Retinal pigment epithelial cell (primary cell): ENCODE measurements around the gene GALNT10.

ENCODE experiments used
- DNase-seq: peaks from one replicate; pipeline ENCODE4 v3.0.0-alpha.2; 2010; ENCODE audit warnings: low read depth
- H3K4me3 ChIP-seq: 2 replicates; pipeline ENCODE4 v1.5.1; 2011; ENCODE audit warnings: mild to moderate bottlenecking, low read length, control low read depth, moderate library complexity
- TF ChIP-seq, protein P1 (sequence below): conservative IDR thresholded peaks from 2 replicates; pipeline ENCODE4 v1.5.1; 2011; ENCODE audit warnings: low read depth, low read length, control low read depth, inconsistent platforms

GALNT10 gene

DNA sequence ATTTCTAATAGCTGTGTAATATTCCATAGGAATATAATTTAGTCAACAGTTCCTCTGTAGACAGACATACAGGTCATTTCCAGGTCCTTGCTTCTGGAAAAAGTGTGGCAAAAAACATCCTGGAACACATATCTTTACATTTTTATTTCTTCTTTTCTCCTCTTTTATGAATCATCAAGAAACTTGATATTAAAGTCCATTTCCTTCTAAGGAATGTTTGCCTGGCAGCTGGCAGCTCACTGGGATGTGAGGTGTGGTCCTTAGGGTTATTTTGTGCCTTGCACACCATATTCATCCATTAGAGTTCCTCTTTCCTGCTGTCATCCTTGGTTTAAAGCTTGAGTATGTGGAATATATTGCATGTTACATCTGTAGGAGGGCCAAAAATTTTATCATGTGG, 122.0 kb downstream of the GALNT10 start:
- H3K4me3 ChIP-seq: no peak overlapping the region
- TF ChIP-seq, protein P1, sequence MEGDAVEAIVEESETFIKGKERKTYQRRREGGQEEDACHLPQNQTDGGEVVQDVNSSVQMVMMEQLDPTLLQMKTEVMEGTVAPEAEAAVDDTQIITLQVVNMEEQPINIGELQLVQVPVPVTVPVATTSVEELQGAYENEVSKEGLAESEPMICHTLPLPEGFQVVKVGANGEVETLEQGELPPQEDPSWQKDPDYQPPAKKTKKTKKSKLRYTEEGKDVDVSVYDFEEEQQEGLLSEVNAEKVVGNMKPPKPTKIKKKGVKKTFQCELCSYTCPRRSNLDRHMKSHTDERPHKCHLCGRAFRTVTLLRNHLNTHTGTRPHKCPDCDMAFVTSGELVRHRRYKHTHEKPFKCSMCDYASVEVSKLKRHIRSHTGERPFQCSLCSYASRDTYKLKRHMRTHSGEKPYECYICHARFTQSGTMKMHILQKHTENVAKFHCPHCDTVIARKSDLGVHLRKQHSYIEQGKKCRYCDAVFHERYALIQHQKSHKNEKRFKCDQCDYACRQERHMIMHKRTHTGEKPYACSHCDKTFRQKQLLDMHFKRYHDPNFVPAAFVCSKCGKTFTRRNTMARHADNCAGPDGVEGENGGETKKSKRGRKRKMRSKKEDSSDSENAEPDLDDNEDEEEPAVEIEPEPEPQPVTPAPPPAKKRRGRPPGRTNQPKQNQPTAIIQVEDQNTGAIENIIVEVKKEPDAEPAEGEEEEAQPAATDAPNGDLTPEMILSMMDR: no peak
- no peak for DNase-seq

DNA sequence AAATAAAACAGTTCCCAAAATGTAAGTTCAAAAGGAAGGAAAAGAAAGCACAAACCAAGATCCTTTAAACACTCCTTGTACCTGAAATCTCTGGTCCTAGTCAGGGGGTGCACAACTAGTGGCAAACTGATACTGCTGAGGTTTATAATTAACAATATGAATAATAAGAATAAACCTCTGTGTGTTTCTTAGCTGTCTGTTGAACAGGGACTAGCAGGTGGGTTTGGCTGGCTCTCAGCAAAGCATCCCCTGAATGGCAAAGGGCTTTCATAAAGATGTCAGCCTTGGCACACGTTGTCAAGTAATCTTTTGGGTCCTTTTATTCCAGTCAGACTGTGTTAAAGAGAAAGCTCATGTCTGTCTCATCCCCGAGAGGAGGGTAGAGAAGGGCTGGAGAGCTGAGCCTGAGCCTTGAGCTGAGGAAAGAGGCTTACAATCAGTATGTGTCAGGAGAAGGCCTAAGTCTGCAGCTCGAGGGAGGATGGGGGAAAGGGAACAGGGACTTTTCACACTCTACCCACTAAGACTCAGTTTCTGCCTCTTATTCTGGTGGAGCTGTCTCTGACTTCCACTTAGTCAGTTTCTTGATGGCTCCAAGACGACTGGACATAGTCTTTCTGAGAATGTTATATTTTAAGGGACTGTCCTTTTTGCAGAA, 123.0 kb downstream of the GALNT10 start:
- H3K4me3 ChIP-seq: no peak overlapping the region
- DNase-seq: no peak
- TF ChIP-seq, protein P1: no peak

DNA sequence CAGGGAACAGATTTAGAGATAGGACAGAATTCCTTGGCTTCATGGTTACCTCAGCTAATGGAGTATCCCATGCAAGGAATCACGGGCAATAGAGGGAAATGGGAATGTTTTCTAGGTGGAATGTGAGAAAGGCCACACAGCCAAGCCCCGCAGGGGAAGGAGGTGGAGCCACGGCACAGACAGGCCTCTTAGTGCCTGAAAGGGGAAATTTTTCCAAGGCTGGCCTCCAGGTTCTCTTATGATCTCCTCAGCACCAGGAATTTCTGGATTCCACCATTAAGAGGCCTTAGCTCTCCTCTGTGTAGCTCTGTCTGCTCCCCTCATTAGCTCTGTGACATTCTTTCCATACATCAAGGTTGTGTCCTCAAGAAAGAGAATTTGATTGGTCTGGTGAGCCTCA, 124.7 kb downstream of the GALNT10 start:
- DNase-seq: no peak

DNA sequence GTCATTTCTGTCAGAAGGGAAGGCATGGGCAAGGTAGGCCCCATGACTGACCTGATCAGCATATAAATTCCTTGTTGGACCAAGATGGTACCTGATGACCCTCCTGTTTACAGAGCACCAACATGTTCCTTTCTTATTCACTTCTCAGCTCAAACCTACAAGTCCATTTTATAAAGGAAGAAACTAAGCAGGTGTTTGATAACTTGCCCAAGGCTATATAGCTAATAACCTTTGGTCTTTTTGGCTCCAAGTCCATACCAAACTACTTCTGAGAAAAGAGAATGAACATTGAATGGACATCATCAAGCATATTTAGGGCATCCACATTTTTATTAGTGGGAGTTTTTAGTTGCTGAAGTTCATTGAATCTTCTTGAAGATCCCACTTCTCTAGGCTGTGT, 125.2 kb downstream of the GALNT10 start:
- no peak overlapping the region for H3K4me3 ChIP-seq
- TF ChIP-seq, protein P1: no peak
- DNase-seq: no peak

More for the DNA sequence above, 124.7 kb downstream of the GALNT10 start:
- H3K4me3 ChIP-seq: no peak overlapping the region
- TF ChIP-seq, protein P1: no peak

DNA sequence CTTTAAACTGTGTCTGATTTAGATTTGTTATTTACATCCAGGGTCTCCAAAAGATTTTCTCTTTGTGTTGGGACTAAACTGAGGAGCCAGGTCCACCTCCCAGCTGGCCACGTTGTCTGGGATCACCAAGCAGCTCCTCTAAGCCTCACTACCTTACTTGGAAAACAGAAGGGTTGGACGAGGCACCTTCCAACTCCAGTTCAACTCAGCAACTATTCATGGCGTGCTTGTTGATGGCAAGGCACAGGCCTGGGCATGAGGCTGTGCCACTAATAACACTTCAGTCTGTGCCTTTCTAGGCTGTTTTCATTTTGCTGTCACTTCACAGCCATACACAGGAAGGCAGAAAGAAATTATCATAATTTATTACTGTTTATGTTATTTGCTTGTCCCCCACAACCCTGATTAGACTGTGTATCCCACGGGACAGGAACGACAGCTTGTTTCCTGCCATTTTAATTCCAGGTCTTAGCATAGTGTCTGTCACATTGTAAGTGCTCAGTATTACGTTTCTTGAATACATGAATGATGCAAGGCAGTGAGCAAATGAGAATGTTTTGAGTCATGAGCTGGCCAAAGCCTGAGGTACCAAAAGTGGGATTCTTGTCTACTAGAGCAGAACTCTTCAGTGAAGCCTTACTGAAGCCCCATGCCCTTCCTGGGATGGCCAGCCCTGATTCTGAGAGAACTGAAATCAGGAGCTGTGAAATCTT, 125.8 kb downstream of the GALNT10 start:
- TF ChIP-seq, protein P1: no peak
- H3K4me3 ChIP-seq: no peak overlapping the region
- DNase-seq: no peak

DNA sequence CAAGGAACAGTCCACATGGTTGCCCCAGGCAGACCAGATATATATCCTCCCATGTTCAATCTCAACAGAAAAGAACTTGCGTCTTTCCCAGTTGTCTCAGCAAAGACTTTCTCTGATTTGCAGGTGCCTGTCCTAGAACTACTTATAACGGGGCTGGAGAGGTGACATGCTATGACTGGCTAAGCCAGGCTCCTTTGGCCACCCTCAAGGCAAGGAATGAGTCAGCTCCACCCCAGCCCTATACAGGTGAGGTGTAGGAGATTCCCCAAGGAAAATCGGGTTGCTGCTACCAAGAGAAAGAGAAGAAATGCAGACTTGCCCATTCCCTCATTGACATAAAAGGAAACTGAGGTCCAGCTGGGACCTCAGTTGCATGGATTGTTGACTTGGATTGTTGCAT, 127.4 kb downstream of the GALNT10 start:
- no peak for DNase-seq
- TF ChIP-seq, protein P1: no peak
- no peak overlapping the region for H3K4me3 ChIP-seq

DNA sequence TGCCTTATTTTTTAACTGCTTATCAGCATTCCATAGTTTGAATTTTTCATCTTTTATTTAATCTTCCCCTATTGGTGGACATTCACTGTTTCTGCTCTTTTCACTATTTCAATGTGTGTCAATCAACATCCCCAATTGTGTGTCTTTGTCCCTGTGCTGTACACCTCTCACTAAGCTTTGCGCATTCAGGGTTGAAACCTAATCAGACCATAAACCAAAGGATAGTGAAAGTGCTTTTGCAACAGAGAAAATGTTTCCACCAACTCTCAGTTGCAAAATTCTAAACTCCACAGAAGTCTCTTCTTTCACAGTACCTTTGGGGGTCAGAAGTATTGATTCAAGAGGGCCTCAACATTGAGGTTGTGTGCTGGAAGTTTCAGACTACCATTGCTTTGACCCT, 128.2 kb downstream of the GALNT10 start:
- TF ChIP-seq, protein P1: no peak
- no peak overlapping the region for H3K4me3 ChIP-seq

More for the DNA sequence above, 128.2 kb downstream of the GALNT10 start:
- no peak for DNase-seq
